RWPE1 (cell line): Measurements from ENCODE around the gene TMA7B.

Experiments
- CTCF ChIA-PET: fragments of 350-600 bp; sonication (Branson Sonifier 250); formaldehyde crosslinking; extraction: SDS; loops from one replicate; lab custom pipeline; 2021; lab: Yijun Ruan, JAX
- POLR2A ChIA-PET: fragments of 400-600 bp; formaldehyde crosslinking; extraction: SDS; loops from one replicate; lab custom pipeline; 2020; ENCODE audit warnings: antibody characterized with exemption; ENCODE audit not compliant: low non-redundant PET; lab: Yijun Ruan, JAX
- DNase-seq: peaks from one replicate; pipeline ENCODE4 v3.0.0; 2012; ENCODE audit warnings: low spot score
- H3K27ac ChIP-seq: fragments of 450-650 bp; 2 replicates; pipeline ENCODE4 v1.5.1; 2017
- TF ChIP-seq, protein P1 (sequence below): fragments of 450-650 bp; conservative IDR thresholded peaks from 2 replicates; pipeline ENCODE4 v1.5.1; 2017; ENCODE audit warnings: low read depth, mild to moderate bottlenecking

The TMA7B gene

DNA sequence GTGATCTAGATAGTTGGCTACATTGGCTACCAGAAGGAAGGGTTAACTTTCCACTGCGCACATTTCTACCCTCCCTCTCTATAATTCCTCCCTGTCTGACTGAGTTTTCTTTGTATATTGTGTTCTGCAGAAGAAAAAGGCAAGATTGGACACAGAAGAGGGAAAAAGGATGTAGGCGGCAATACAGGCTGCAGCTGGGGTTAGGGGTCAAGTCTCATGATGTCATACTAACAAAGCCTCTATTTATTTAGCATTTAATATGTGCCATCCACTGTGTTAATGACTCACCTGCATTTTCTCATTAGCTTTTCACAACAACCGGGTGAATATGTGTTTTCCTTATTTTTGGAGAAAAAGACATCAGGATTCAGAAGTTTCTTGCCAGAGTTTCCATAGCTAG, 36.5 kb downstream of the TMA7B start:
- TF ChIP-seq, protein P1, sequence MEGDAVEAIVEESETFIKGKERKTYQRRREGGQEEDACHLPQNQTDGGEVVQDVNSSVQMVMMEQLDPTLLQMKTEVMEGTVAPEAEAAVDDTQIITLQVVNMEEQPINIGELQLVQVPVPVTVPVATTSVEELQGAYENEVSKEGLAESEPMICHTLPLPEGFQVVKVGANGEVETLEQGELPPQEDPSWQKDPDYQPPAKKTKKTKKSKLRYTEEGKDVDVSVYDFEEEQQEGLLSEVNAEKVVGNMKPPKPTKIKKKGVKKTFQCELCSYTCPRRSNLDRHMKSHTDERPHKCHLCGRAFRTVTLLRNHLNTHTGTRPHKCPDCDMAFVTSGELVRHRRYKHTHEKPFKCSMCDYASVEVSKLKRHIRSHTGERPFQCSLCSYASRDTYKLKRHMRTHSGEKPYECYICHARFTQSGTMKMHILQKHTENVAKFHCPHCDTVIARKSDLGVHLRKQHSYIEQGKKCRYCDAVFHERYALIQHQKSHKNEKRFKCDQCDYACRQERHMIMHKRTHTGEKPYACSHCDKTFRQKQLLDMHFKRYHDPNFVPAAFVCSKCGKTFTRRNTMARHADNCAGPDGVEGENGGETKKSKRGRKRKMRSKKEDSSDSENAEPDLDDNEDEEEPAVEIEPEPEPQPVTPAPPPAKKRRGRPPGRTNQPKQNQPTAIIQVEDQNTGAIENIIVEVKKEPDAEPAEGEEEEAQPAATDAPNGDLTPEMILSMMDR, result no peak
- no peak for DNase-seq
- ChIA-PET CTCF (no interaction called here), POLR2A (no interaction called here)
- H3K27ac ChIP-seq, result no peak overlapping the region

DNA sequence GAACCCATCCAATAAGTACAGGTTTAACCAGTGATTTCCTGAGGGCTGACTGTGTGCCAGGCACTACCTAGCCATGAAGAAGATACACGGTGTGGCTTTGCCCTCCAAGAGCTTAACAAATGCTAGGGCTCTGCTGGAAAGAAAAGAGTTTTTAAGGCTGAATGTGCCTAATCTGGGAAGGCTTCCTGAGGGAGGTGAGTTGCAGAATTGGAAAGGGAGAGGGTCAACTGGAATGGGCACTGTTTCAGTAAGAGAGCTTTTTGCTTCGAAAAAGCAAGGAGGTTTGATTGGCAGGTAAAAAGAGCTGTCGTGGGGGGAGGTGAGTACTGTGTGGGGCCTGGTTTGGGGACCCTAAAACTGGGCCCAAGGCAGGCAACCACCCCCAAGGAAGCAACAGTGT, 37.2 kb downstream of the TMA7B start:
- ChIA-PET CTCF (no interaction called here), POLR2A (no interaction called here)
- no peak for DNase-seq
- peak overlapping the region; percentile 89 for H3K27ac ChIP-seq
- TF ChIP-seq, protein P1, result no peak

DNA sequence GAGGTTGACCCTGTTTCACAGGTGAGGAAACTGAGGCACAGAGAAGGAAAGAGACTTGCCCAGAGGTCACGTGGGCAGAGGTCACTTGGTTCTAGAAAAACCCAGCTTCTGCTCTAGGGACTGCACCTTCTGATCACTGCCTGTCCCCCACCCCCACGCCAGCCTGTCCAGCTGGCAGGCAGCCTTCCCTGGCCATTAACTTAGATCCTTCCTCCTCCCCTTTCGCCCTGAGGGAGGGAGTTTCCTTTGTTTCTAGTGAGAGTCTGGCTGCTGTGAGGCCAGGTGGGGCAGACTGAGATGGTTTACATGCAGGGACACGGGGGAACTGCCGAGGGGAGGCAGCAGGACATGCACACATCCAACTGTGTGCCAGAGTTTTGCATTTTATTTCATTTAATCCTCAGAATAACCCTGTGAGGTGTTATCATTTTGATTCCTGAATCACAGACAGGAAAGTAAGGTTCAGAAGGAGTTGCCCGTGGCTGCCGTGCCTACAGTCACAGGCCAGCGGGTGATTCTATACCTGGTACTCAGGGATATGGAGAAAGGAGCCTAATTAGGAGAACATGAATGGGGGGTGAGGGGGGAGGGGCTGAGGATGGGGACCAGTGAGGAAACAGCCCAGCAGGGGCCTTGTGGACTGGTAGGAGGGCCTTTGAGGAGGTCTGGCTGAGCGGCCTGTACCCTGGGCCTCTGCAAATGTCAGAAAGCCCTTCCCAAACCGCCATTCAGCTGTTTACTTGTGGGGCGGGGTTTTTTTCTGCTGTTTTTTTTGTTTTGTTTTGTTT, 37.9 kb downstream of the TMA7B start:
- ChIA-PET POLR2A (no interaction called here), CTCF (interaction anchor here (0.5 to 0.6 kb wide), 2 partner anchors 10 to 40 kb away, joined by 3 to 6 read pairs; no protein-coding TSS in a partner anchor)
- TF ChIP-seq, protein P1, result no peak
- peak; percentile 74 for DNase-seq
- H3K27ac ChIP-seq, result peak overlapping the region; percentile 89

DNA sequence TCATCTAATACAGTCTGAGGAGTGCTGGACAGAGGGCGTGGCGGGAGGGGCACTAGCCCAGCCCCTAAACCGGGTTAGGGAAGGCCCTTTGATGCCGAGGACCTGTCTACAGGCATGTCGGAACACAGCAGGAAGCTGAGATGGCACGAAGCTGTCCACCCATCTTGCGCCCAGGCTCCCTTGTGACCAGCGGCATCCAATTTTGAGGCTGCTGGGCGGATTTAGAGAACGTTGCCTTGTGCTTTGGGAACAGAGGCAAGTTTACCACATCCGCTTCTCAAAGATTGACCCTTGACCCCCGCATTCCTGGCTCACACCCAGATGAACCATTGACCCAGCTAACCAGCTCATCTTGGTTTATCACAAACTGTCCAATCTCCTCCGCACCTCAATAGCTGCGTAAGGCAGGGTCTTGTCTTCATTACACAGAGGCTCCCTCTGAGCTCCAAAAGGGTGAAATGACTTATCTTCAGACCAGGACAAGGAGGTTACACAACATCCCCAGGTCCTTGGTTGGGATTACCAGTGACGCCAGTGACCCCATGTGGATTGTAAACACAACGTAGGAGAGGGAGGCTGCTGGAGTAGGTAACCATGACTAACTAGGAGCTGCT, 39.1 kb downstream of the TMA7B start:
- ChIA-PET CTCF (interaction anchor here (0.6 to 1.1 kb wide), 4 partner anchors 14 to 470 kb away, joined by 3 read pairs; no protein-coding TSS in a partner anchor), POLR2A (no interaction called here)
- peak overlapping the region; percentile 89 for H3K27ac ChIP-seq
- TF ChIP-seq, protein P1, result no peak
- DNase-seq, result peak; percentile 64

DNA sequence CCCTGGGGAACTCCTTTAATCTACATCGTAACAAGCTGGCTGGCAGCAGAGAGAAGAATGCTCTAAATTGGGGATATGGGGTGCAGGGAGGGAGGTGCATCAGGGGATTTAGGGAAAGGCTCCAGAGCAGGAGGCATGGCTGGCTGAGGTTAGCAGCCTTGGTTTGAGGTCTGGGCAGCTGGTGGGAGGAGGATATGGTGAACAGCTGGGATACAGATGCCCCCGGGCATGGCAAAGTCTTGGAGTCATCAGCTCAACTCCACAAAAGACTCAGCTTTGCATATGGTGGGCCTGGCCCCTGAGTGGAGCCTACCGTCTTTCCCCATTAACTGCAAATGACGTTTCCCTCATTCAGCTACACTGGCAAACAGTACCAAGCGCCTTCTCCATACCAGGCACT, 40.0 kb downstream of the TMA7B start:
- H3K27ac ChIP-seq, result peak overlapping the region; percentile 89
- TF ChIP-seq, protein P1, result no peak
- ChIA-PET POLR2A (no interaction called here), CTCF (interaction anchor here (0.6 to 1.1 kb wide), 4 partner anchors 13 to 471 kb away, joined by 3 read pairs; no protein-coding TSS in a partner anchor)
- DNase-seq, result no peak

DNA sequence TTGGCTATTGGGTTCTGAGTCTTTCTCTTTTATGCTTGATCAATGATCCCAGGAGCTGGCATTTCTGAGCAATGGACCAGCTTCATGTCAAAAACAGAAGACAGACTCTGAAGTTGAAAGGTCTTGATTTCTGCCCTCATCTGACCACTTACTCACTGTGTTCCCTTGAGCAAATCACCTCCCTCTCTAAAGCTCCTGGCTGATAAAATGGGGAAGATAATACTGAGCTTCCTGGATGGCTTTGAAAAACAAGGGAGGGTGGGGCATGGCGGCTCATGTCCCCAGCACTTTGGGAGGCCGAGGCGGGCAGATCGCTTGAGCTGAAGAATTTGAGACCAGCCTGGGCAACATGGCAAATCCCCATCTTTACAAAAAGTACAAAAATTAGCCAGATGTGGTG, 40.9 kb downstream of the TMA7B start:
- no peak for DNase-seq
- TF ChIP-seq, protein P1, result no peak
- H3K27ac ChIP-seq, result peak overlapping the region; percentile 75
- POLR2A ChIA-PET, result no interaction called here
- CTCF ChIA-PET, result interaction anchor here (0.6 to 0.7 kb wide), 2 partner anchors 24 to 1020 kb away, joined by 3 to 4 read pairs; no protein-coding TSS in a partner anchor
